ENCODE results near the gene ATP8A2.

Gene ATP8A2

GRCh38 chr13:25981060-25981459 is 609.3 kb downstream of the ATP8A2 start:
- H3K4me1 ChIP-seq (ENCODE audit: control insufficient read depth, insufficient read depth, low read length), result peaks cover 6% of the 10 kb centered on the region
- 100% methylated on average over 1 of the region's 1 CpG; no CpG with 5 or more reads in 1 of the 2 experiments for WGBS, 2 experiments
- H3K27ac ChIP-seq (ENCODE audit: insufficient read depth, low read depth, low read length, poor library complexity, severe bottlenecking), result no peak overlapping the region
- no peaks in the 10 kb centered on the region for H3K36me3 ChIP-seq (ENCODE audit: control insufficient read depth, insufficient read depth, low read length)
- H3K27me3 ChIP-seq (ENCODE audit: control insufficient read depth, insufficient read depth, low read length, poor library complexity, severe bottlenecking), result no peaks in the 10 kb centered on the region
- no peaks in the 10 kb centered on the region for H3K9me3 ChIP-seq (ENCODE audit: control insufficient read depth, low read length)
- H3K4me3 ChIP-seq (ENCODE audit: insufficient read depth, low read depth, low read length), result no peak overlapping the region

GRCh38 chr13:25982907-25983306 is 611.1 kb downstream of the ATP8A2 start:
- Histone ChIP-seq H3K27me3 (ENCODE audit: control insufficient read depth, insufficient read depth, low read length, poor library complexity, severe bottlenecking) (no peaks in the 10 kb centered on the region), H3K4me3 (ENCODE audit: insufficient read depth, low read depth, low read length) (no peak overlapping the region), H3K27ac (ENCODE audit: insufficient read depth, low read depth, low read length, poor library complexity, severe bottlenecking) (no peak overlapping the region), H3K4me1 (ENCODE audit: control insufficient read depth, insufficient read depth, low read length) (peaks cover 2% of the 10 kb centered on the region), H3K9me3 (ENCODE audit: control insufficient read depth, low read length) (no peaks in the 10 kb centered on the region), H3K36me3 (ENCODE audit: control insufficient read depth, insufficient read depth, low read length) (no peaks in the 10 kb centered on the region)

- 95 to 97% methylated on average over 8 of the region's 8 CpGs for WGBS, 2 experiments
- H3K4me3 ChIP-seq (ENCODE audit: insufficient read depth, low read depth, low read length), result no peak overlapping the region
- no peaks in the 10 kb centered on the region for H3K9me3 ChIP-seq (ENCODE audit: control insufficient read depth, low read length)
- no peak overlapping the region for H3K27ac ChIP-seq (ENCODE audit: insufficient read depth, low read depth, low read length, poor library complexity, severe bottlenecking)
- H3K27me3 ChIP-seq (ENCODE audit: control insufficient read depth, insufficient read depth, low read length, poor library complexity, severe bottlenecking), result no peaks in the 10 kb centered on the region
- no peaks in the 10 kb centered on the region for H3K4me1 ChIP-seq (ENCODE audit: control insufficient read depth, insufficient read depth, low read length)
- H3K36me3 ChIP-seq (ENCODE audit: control insufficient read depth, insufficient read depth, low read length), result no peaks in the 10 kb centered on the region
Measured at GRCh38 chr13:25987987-25988386, 616.2 kb downstream of the ATP8A2 start.

GRCh38 chr13:25988661-25989060 is 616.9 kb downstream of the ATP8A2 start:
- WGBS, 2 experiments, result 90 to 91% methylated on average over 3 of the region's 3 CpGs
- H3K9me3 ChIP-seq (ENCODE audit: control insufficient read depth, low read length), result no peaks in the 10 kb centered on the region
- no peaks in the 10 kb centered on the region for H3K36me3 ChIP-seq (ENCODE audit: control insufficient read depth, insufficient read depth, low read length)

GRCh38 chr13:25990801-25991200 is 619.0 kb downstream of the ATP8A2 start:
- Histone ChIP-seq H3K9me3 (ENCODE audit: control insufficient read depth, low read length) (no peaks in the 10 kb centered on the region), H3K36me3 (ENCODE audit: control insufficient read depth, insufficient read depth, low read length) (no peaks in the 10 kb centered on the region), H3K27me3 (ENCODE audit: control insufficient read depth, insufficient read depth, low read length, poor library complexity, severe bottlenecking) (no peaks in the 10 kb centered on the region), H3K4me3 (ENCODE audit: insufficient read depth, low read depth, low read length) (no peak overlapping the region), H3K4me1 (ENCODE audit: control insufficient read depth, insufficient read depth, low read length) (no peaks in the 10 kb centered on the region), H3K27ac (ENCODE audit: insufficient read depth, low read depth, low read length, poor library complexity, severe bottlenecking) (no peak overlapping the region)
- WGBS, 2 experiments, result 81 to 83% methylated on average over 10 of the region's 10 CpGs

More at GRCh38 chr13:25988661-25989060, 616.9 kb downstream of the ATP8A2 start:
- Histone ChIP-seq H3K27me3 (ENCODE audit: control insufficient read depth, insufficient read depth, low read length, poor library complexity, severe bottlenecking) (no peaks in the 10 kb centered on the region), H3K4me3 (ENCODE audit: insufficient read depth, low read depth, low read length) (no peak overlapping the region), H3K4me1 (ENCODE audit: control insufficient read depth, insufficient read depth, low read length) (no peaks in the 10 kb centered on the region), H3K27ac (ENCODE audit: insufficient read depth, low read depth, low read length, poor library complexity, severe bottlenecking) (no peak overlapping the region)

- Histone ChIP-seq H3K27ac (ENCODE audit: insufficient read depth, low read depth, low read length, poor library complexity, severe bottlenecking) (no peak overlapping the region), H3K27me3 (ENCODE audit: control insufficient read depth, insufficient read depth, low read length, poor library complexity, severe bottlenecking) (no peaks in the 10 kb centered on the region), H3K4me1 (ENCODE audit: control insufficient read depth, insufficient read depth, low read length) (no peaks in the 10 kb centered on the region), H3K36me3 (ENCODE audit: control insufficient read depth, insufficient read depth, low read length) (no peaks in the 10 kb centered on the region), H3K4me3 (ENCODE audit: insufficient read depth, low read depth, low read length) (no peak overlapping the region), H3K9me3 (ENCODE audit: control insufficient read depth, low read length) (no peaks in the 10 kb centered on the region)
- 90 to 100% methylated on average over 1 of the region's 1 CpG for WGBS, 2 experiments
Measured at GRCh38 chr13:25992076-25992475, 620.3 kb downstream of the ATP8A2 start.

- 64 to 92% methylated on average over 1 of the region's 1 CpG for WGBS, 2 experiments
- Histone ChIP-seq H3K4me3 (ENCODE audit: insufficient read depth, low read depth, low read length) (no peak overlapping the region), H3K36me3 (ENCODE audit: control insufficient read depth, insufficient read depth, low read length) (no peaks in the 10 kb centered on the region)
Measured at GRCh38 chr13:26007261-26008125, 635.7 kb downstream of the ATP8A2 start.

GRCh38 chr13:26010487-26011207 is 638.9 kb downstream of the ATP8A2 start:
- Histone ChIP-seq H3K9me3 (ENCODE audit: control insufficient read depth, low read length) (no peaks in the 10 kb centered on the region), H3K4me1 (ENCODE audit: control insufficient read depth, insufficient read depth, low read length) (peaks cover 7% of the 10 kb centered on the region), H3K36me3 (ENCODE audit: control insufficient read depth, insufficient read depth, low read length) (no peaks in the 10 kb centered on the region), H3K27ac (ENCODE audit: insufficient read depth, low read depth, low read length, poor library complexity, severe bottlenecking) (no peak overlapping the region), H3K27me3 (ENCODE audit: control insufficient read depth, insufficient read depth, low read length, poor library complexity, severe bottlenecking) (no peaks in the 10 kb centered on the region), H3K4me3 (ENCODE audit: insufficient read depth, low read depth, low read length) (no peak overlapping the region)
- 78 to 79% methylated on average over 13 of the region's 13 CpGs for WGBS, 2 experiments

More at GRCh38 chr13:26007261-26008125, 635.7 kb downstream of the ATP8A2 start:
- Histone ChIP-seq H3K9me3 (ENCODE audit: control insufficient read depth, low read length) (no peaks in the 10 kb centered on the region), H3K4me1 (ENCODE audit: control insufficient read depth, insufficient read depth, low read length) (peaks cover 7% of the 10 kb centered on the region), H3K27ac (ENCODE audit: insufficient read depth, low read depth, low read length, poor library complexity, severe bottlenecking) (no peak overlapping the region), H3K27me3 (ENCODE audit: control insufficient read depth, insufficient read depth, low read length, poor library complexity, severe bottlenecking) (no peaks in the 10 kb centered on the region)

GRCh38 chr13:26011208-26011573 is 639.4 kb downstream of the ATP8A2 start:
- Histone ChIP-seq H3K4me3 (ENCODE audit: insufficient read depth, low read depth, low read length) (no peak overlapping the region), H3K9me3 (ENCODE audit: control insufficient read depth, low read length) (no peaks in the 10 kb centered on the region), H3K36me3 (ENCODE audit: control insufficient read depth, insufficient read depth, low read length) (no peaks in the 10 kb centered on the region), H3K27ac (ENCODE audit: insufficient read depth, low read depth, low read length, poor library complexity, severe bottlenecking) (no peak overlapping the region), H3K27me3 (ENCODE audit: control insufficient read depth, insufficient read depth, low read length, poor library complexity, severe bottlenecking) (no peaks in the 10 kb centered on the region), H3K4me1 (ENCODE audit: control insufficient read depth, insufficient read depth, low read length) (peaks cover 7% of the 10 kb centered on the region)
- WGBS, 2 experiments, result 81 to 84% methylated on average over 4 of the region's 4 CpGs

- Histone ChIP-seq H3K27ac (ENCODE audit: insufficient read depth, low read depth, low read length, poor library complexity, severe bottlenecking) (no peak overlapping the region), H3K4me1 (ENCODE audit: control insufficient read depth, insufficient read depth, low read length) (peaks cover 7% of the 10 kb centered on the region), H3K4me3 (ENCODE audit: insufficient read depth, low read depth, low read length) (no peak overlapping the region), H3K9me3 (ENCODE audit: control insufficient read depth, low read length) (no peaks in the 10 kb centered on the region), H3K27me3 (ENCODE audit: control insufficient read depth, insufficient read depth, low read length, poor library complexity, severe bottlenecking) (no peaks in the 10 kb centered on the region), H3K36me3 (ENCODE audit: control insufficient read depth, insufficient read depth, low read length) (no peaks in the 10 kb centered on the region)
- 94% methylated on average over 53 of the region's 53 CpGs for WGBS, 2 experiments
Measured at GRCh38 chr13:26011996-26012821, 640.4 kb downstream of the ATP8A2 start.

All from ectodermal cell (in vitro differentiated cells).